Stimulated activated CD8-positive, alpha-beta memory T cell treated with anti-CD3 and anti-CD28 coated beads, Interleukin-2, amount 100 ng/mL, for 48 hours (primary cell): Measurements from ENCODE around the gene KRTAP5-1.
A peak's percentile ranks its signal among the peaks of the same experiment; 100 is the strongest.
"Not testable (repeated sequence)": the region's sequence is repeated elsewhere in the genome, so short reads cannot be mapped to it uniquely, and the experiment has no call there.

ENCODE experiments used
- DNase-seq, 2 donors: peaks; one replicate each; pipeline ENCODE4 v3.0.0-alpha.2; 2020; ENCODE audit warnings: low read depth in 2 of 2

Gene KRTAP5-1, protein sequence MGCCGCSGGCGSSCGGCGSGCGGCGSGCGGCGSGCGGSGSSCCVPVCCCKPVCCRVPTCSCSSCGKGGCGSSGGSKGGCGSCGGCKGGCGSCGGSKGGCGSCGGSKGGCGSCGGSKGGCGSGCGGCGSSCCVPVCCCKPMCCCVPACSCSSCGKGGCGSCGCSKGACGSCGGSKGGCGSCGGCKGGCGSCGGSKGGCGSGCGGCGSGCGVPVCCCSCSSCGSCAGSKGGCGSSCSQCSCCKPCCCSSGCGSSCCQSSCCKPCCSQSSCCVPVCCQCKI

DNA sequence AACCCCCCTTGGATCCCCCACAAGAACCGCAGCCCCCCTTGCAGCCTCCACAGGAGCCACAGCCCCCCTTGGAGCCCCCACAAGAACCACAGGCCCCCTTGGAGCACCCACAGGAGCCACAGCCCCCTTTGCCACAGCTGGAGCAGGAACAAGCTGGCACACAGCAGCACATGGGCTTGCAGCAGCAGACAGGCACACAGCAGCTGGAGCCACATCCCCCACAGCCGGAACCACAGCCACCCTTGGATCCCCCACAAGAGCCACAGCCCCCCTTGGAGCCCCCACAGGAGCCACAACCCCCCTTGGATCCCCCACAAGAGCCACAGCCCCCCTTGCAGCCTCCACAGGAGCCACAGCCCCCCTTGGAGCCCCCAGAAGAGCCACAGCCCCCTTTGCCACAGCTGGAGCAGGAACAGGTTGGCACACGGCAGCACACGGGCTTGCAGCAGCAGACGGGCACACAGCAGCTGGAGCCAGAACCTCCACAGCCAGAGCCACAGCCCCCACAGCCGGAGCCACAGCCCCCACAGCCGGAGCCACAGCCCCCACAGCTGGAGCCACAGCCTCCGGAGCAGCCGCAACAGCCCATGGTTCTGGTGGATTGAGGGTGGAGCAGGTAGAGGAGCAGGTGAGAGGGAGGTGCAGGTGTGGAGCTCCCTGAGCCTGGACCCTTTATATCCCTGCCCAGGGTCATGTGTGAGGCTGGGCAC, at the start of gene KRTAP5-1:
Gene KRTAP5-1, minus strand, starts transcription at position 623 of the 710 bp plus-strand sequence. Its CDS starts 34 bp downstream, at position 589.
- not testable (repeated sequence) for DNase-seq

DNA sequence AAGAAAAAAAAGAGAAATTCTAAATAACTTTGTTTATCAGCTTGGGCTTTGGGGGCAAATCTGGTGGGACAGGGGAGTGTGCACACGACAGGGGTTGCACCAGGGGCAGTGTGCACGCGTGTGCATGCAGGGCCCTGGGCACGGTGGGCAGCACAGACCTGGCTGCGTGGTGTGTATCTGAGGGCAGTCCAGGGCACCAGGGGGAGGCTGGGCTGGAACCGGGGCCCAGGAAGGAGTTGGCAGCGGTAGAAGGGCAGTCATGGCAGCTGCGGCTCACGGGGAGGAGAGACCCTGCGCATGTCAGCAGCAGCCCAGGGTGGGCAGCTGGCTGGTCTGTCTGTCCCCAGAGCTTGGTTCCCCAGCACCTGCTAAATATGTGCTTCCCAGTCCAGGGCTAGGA, 48.8 kb upstream of the KRTAP5-1 start:
- DNase-seq, result no peak

DNA sequence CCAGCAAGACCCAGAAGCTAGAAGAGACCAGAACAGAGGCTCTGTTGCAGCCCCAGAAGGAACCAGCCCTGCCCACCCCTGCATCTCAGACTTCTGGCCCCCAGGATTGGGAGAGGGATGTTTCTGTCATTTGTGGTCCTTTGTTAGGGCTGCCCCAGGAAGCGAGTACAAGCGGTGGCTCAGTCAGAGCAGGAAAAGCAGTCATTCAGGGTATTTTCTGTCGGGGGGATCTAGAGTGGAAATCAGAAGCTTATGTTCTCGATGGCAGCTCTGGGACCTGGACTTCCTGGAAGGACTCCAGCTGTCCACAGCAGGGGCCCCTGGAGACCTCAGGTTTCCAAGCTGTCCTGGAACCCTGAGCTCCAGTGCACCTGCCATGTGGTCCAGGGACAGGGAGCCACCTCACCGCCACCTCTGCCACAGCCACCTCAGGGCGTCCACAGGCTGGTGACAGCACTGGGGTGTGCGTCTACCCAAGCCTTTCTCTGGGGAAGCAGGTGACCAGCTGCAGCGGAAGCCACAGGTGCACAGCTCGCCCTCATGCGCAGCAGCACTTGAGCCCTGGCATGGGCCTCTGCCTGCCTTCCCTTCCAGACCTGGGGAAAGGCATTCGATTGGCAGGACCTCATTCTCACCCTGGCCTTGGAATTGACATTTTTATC, 47.1 kb upstream of the KRTAP5-1 start:
- no peak for DNase-seq

DNA sequence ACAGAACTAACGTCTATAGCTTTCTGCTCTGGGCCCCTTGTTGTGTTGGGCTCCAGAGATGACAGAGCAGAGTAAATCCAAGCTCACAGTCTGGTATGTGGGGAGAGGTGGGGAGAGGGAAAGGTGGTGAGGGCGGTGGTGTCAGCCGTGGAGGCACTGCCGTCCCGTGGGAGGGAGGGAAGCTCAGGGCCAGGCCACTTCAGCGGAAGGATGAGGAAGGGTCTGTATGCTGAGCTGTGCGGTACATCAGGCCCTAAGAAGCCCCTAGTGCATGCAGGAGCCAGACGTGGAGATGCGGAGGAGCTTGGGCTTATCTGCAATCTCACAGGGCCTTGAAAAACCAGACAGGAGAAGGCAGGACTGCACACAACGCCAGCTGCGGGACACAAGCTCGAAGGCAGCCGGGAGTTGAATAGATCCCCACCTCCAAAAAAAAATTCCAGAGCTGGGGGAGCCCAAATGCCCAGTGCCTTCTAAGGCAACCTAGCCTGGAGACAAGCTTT, 46.0 kb upstream of the KRTAP5-1 start:
- DNase-seq, result no peak

DNA sequence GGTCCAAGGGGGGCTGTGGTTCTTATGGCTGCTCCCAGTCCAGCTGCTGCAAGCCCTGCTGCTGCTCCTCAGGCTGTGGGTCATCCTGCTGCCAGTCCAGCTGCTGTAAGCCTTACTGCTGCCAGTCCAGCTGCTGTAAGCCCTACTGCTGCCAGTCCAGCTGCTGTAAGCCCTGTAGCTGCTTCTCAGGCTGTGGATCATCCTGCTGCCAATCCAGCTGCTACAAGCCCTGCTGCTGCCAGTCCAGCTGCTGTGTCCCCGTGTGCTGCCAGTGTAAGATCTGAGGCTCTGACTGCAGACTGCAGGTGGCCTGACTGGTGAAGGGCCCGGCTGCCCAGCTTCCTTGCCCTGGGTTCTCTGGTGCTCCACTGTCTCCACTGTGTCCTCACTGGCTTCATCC, 45.2 kb upstream of the KRTAP5-1 start:
- no peak for DNase-seq

DNA sequence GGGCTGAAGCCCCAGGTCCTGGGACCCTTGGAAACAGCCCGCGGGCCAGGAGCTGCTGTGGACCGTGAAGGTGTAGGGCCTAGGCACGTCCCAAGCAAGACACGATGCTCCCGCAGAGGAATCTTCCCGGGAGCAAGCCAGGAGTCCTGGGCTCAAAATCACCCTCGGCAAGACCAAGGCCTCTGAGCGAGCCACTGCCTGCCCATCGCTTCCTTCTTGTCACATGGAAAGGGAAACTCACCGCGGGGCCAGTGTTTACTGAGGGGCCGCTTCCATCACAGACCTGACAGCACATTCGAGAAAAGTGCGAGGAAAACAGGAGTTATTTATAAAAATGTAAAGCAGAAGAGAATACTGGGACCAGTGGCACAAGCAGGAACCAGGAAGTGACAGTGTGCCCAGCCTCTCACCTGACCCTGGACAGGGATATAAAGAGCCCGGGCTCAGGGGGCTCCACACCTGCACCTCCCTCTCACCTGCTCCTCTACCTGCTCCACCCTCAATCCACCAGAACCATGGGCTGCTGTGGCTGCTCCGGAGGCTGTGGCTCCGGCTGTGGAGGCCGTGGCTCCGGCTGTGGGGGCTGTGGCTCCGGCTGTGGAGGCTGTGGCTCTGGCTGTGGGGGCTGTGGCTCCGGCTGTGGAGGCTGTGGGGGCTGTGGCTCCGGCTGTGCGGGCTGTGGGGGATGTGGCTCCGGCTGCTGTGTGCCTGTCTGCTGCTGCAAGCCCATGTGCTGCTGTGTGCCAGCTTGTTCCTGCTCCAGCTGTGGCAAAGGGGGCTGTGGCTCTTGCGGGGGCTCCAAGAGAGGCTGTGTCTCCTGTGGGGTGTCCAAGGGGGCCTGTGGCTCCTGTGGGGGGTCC, 44.5 kb upstream of the KRTAP5-1 start, which contains the start of gene KRTAP5-5:
Gene KRTAP5-5, plus strand, starts transcription at position 450 of the 860 bp plus-strand sequence. Its CDS starts 66 bp downstream, at position 516.
- no peak for DNase-seq

DNA sequence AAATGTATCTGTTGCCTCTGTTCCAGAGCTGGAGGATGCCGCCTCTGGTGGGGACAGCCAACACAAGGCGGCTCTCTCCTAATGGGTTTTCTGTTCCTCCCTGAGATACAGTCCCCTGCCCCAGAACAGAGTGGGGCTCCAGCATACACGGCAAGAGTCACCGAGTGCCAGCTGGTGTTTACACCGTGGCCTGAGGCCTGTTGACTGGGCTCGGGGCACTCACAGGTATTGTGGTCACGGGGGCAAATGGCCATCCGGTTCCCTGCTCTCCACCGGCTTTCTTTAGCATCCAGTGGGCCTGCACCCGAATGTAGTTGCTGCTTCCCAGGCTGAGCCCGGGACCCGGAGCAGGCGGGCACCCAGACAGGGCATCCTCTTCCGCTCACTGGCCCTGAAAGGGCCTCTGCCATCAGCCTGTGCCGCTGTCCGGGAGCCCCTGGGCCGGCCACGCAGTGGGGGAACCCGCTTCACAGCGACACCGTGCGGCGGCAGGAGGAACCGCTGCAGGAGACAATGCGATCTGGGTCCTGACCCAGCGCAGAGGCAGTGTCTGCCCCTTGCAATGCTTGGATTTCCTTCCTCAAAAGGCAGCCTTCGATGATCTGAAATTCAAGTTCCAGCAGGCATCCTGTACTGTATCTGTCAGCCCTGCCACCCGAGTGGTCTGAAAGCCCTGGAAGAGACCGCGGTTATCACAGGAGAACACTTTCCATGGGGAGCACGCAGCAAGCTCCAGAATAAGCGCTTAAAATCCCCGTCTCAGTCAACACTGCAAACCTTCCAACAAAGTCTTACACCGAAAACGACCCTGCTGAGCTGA, 43.6 kb upstream of the KRTAP5-1 start:
- peak; percentile 47 to 48 for DNase-seq

DNA sequence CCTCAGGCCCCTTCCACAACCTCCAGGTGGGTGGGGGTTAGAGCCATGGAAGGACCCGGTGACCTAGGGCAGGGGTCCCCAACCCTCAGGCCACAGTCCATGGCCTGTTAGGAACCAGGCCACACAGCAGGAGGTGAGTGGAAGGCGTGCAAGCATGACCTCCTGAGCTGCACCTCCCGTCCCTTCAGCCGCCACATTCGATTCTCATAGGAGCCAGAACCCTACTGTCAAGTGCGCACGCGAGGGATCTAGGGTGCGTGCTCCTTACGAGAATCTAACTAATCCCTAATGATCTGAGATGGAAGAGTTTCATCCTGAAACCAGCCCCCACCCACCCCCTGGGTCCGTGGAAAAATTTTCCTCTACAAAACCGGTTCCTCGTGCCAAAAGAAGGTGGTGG, 40.5 kb upstream of the KRTAP5-1 start:
- DNase-seq, result no peak

DNA sequence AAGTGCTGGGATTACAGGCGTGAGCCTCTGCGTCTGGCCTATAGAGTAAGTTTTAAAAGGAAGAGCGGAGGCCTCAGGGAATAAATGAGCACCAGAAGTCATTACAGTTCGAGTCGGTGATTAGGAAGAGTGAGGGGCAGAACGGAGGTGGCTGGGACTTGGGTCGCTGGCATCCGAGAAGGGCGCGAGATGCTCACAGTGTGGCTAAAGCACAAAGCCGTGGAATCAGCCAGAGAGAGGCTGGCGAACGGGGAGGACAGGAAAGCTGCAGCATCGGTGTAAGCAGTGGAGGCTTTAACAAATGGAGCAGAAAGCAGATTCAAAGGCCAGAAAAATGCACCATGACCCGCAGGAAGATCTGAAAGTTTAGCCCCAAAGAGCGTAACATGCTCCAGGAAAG, 39.5 kb upstream of the KRTAP5-1 start:
- DNase-seq, result no peak

DNA sequence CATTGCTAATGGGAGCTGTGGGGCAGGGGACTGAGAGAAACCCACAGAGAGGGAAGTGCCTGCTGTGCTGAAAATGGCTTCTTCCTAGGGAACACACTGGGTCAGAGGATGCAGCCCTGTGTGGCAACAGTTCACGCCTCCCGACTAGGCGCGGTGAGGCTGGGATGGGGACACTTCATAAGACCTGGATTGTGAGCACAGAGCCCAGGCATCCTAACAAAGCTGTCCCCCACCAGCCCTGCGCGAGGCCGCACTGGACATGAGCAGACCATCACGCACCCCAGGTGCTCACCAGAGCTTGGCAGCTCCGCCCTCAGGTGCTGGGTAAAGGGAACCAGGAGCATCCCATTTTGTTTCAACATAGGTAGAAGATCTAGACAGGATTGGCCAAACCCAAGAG, 38.6 kb upstream of the KRTAP5-1 start:
- DNase-seq, result no peak

DNA sequence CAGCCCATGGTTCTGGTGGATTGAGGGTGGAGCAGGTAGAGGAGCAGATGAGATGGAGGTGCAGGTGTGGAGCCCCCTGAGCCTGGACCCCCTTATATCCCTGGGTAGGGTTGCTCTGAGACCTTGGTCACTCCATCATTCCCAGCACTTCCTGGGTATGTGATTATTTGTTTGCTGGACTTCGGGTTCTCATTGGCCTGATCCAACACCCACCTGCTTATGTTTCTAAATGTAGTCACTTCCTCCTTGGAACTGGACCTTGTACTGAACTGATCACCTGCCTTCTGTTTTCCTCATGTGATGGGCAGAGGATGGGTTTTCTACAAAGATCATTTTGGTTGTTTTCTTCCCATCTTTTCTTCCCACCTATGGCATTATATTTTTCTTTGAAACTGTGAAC, 37.0 kb upstream of the KRTAP5-1 start, which contains the start of gene KRTAP5-4:
Gene KRTAP5-4, minus strand, starts transcription at position 53 of the 400 bp plus-strand sequence. Its CDS starts 45 bp downstream, at position 8.
- no peak for DNase-seq

DNA sequence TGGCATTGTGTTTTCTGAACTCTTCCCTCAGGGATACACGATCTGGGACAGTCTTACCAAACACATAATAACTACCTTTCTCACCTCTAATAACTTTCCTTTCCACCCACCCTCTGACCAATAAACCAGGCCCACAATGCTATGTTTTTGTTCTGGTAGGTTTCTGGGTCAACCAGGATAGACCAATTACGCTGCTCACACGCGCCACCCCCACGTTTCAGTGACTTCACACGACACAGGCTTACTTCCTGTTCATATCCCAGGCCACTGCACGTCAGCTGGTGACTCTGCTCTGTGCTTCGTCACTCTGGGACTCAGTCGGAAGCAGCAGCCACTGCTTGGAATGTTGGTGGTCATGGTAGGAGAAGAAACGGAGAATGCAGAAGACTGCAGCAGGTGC, 34.4 kb upstream of the KRTAP5-1 start:
- no peak for DNase-seq

DNA sequence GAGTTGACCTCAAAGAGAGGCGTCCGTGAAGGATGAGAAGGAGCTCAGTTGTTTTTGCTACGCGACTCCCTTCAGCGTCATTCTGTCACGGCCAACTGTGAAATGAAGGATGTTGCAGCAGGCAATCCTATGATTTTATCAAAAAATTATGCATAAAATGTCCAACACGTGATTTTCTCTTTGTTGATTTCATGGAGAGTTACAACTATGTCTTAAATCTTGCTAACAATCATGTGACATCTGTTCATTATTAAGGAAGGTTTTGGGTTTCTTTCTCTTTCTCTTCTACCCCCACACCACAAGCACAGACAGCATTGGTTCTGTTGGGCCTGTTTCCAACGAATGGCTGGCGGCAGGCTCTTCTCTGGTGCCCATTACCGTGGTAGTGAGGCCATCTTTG, 33.1 kb upstream of the KRTAP5-1 start:
- DNase-seq, result no peak

DNA sequence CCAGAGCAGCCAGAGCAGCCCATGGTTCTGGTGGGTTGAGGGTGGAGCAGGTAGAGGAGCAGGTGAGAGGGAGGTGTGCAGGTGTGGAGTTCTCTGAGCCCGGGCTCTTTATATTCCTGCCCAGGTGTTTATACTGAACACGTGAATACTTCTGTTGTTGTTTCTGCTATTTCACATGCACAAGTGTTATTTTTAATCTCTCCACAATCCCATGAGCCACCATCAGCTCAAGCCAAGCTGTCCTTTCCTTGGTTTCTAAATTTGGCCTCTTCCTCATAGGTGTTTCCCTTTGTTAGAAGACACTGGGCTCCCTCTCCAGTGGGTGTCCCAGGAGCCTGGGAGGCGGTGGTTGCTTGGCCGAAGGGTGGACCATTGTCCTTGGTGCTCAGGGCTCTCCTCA, 23.3 kb upstream of the KRTAP5-1 start, which contains the start of gene KRTAP5-3:
Gene KRTAP5-3, minus strand, starts transcription at position 101 of the 400 bp plus-strand sequence. Its CDS starts 78 bp downstream, at position 23.
- no peak for DNase-seq

DNA sequence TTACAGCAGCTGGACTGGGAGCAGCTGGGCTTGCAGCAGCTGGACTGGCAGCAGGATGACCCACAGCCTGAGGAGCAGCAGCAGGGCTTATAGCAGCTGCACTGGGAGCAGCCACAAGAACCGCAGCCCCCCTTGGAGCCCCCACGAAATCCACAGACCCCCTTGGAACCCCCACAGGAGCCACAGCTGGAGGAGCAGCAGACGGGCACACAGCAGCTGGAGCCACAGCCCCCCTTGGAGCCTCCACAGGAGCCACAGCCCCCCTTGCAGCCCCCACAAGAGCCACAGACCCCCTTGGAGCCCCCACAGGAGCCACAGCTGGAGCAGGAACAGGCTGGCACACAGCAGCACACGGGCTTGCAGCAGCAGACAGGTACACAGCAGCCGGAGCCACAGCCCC, 22.8 kb upstream of the KRTAP5-1 start:
- not testable (repeated sequence) for DNase-seq

DNA sequence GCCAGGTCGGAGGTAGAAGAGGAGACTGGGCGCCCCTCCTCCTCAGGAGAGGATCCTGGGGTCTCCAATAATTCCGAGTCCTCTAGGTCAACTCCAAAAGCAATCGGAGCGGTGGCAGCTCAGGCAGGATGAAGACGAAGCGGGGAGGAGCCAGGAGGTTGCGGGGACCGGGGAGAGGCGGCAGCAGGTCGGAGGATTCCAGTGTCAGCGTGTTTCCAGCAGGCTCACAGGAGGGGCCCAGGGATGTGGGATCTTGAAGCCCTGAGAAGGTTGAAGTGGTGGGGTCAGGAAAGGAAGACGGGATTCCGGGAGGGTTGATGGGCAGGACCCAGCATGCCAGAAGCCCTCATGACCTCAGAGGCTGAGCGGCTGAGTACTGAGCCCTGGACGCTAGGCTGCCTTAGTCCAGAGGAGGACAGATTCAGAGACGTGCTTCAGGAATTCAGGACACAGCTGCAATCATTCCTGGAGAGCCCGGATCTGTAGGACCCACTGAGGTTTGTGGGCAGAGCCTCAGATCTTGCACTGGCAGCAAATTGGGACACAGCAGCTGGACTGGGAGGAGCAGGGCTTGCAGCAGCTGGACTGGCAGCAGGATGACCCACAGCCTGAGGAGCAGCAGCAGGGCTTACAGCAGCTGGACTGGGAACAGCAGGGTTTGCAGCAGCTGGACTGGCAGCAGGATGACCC, 22.2 kb upstream of the KRTAP5-1 start:
- not testable (repeated sequence) for DNase-seq

DNA sequence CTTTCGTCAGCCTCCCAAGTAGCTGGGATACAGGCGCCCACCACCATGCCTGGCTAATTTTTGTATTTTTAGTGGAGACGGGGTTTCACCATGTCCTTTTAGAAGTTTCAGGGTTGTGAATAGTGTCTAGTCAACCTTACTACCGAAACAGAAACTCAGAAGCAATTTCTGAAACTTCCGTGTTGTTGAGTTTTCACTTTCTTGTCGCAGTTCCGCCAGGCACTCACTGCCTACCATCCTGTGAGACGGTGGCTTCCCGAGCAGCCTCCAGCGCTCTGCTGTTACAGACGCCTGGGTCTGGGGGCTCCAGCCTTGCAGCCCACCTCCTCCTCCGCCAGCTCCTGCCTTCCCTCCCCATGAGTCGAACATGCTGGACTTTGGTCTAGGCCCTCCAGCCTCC, 20.8 kb upstream of the KRTAP5-1 start:
- DNase-seq, result not testable (repeated sequence)

DNA sequence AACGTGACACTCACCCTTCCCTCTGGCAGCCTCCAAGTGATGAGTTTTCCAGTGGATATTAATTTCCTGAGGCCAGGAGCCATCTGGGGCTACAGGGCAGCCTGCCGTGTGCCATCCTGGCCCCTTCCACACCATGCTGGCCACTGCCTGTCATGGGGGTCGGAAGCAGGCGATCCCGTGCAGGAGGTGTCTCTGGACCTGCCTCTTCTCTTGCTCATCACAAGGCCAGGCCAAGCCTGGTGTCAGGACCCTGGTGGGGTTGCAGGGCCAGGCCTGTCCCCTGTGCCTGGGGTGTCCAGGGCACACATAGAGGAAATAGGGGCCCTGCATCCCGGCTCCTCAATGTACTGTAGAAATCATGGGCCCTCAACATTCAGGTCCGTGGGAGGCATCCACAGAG, 19.6 kb upstream of the KRTAP5-1 start:
- DNase-seq, result no peak

DNA sequence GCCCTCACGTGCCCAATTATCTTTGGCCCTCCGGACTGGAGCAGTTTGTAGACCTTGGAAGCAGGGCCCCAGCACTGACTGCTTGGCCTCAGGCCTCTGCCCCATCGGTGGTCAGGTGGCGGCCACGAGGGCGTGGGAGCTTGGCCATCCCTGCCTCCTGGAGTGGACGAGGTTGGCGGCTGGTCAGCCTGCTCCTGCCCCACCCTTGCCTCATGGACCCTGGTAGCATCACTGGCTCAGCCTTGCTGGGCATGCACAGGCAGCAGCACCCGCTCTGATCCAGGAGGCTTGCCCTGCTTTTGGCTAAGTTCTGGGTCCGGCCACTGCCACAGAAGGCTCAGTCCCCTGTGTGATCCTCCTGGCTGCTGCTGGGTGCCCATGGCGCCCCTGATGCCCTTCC, 19.1 kb upstream of the KRTAP5-1 start:
- no peak for DNase-seq

DNA sequence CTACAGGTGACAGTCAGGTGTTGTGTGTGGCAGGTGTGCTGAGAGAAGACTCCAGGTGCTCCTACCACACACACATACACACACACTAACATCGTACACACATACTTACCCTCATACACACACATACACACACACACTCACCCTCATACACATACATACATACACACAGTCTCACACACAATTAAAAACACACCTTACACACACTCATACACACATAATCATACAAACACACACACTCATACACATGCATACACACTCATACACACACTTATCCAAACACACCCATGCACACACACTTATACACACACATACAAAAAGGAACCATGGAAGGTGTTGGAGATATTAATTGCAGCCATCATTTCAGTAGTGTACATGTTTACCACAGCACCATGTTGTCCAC, 18.5 kb upstream of the KRTAP5-1 start:
- no peak for DNase-seq
